GM12878 (cell line): ENCODE measurements around the gene VPS16. TPM values are rescaled to one million over a fixed set of nuclear protein-coding genes. Genes with fewer than 3 reads are reported as not detected.

Source experiments
- ATAC-seq: fragments of 200-7000 bp; cut with Tn5 transposase; 3 replicates; pipeline ENCODE4 v1.9.1; 2020; ENCODE audit warnings: mild to moderate bottlenecking, moderate library complexity
- BruUV-seq: library from RNA; stranded (reverse); fragments of 400-500 nt; replicated peaks from 2 replicates; lab custom pipeline; 2021; lab: Mats Ljungman, UMichigan
- CTCF ChIA-PET: fragments of 300-600 bp; sonication (Branson Sonifier 250); formaldehyde crosslinking; extraction: SDS; loops from one replicate; lab custom pipeline; 2021; ENCODE audit warnings: inconsistent platforms; lab: Yijun Ruan, JAX
- POLR2A ChIA-PET: fragments of 350-600 bp; formaldehyde crosslinking; extraction: SDS; loops from one replicate; lab custom pipeline; 2021; ENCODE audit warnings: inconsistent platforms; lab: Charles Lee
- RAD21 ChIA-PET: fragments of 300-600 bp; sonication (Branson Sonifier 250); formaldehyde crosslinking; loops from one replicate; lab custom pipeline; 2023; ENCODE audit warnings: antibody characterized with exemption; ENCODE audit not compliant: unreplicated experiment; lab: Charles Lee
- SMC1A ChIA-PET: fragments of 300-600 bp; sonication (Branson Sonifier 250); formaldehyde crosslinking; loops from one replicate; lab custom pipeline; 2023; ENCODE audit not compliant: unreplicated experiment, uncharacterized antibody; lab: Charles Lee
- DNase-seq: peaks from one replicate; pipeline ENCODE4 v3.0.0-alpha.2; 2011; ENCODE audit warnings: low read depth, low spot score
- FAIRE-seq: peaks from 3 replicates; lab custom pipeline; 2011; peaks lifted over from hg19 to GRCh38; lab: Jason Lieb, UNC
- H2AFZ ChIP-seq: 2 replicates; pipeline ENCODE4 v1.6.0; 2011; ENCODE audit warnings: low read depth, low read length, control low read depth; ENCODE audit not compliant: control insufficient read depth
- H3K27ac ChIP-seq: 2 replicates; pipeline ENCODE4 v1.5.1; 2011; ENCODE audit warnings: control low read depth; ENCODE audit not compliant: control insufficient read depth, insufficient read depth
- H3K27me3 ChIP-seq, 2 experiments: replicated peaks in 1 of 2; 2 replicates each; pipeline versions ENCODE4 v1.6.0 to v1.6.1; 2011; ENCODE audit warnings: low read length in 1 of 2; ENCODE audit not compliant: control insufficient read depth in 2 of 2, insufficient read depth in 2 of 2
- H3K36me3 ChIP-seq, 2 experiments: 2 replicates each; pipeline ENCODE4 v1.5.1; 2011; ENCODE audit warnings: low read length in 1 of 2; ENCODE audit not compliant: control insufficient read depth in 2 of 2, insufficient read depth in 2 of 2
- H3K4me1 ChIP-seq: 2 replicates; pipeline ENCODE4 v1.6.1; 2011; ENCODE audit warnings: mild to moderate bottlenecking, low read length, moderate library complexity, mixed read lengths; ENCODE audit not compliant: control insufficient read depth, insufficient read depth
- H3K4me2 ChIP-seq: 2 replicates; pipeline ENCODE4 v1.6.0; 2011; ENCODE audit warnings: control low read depth; ENCODE audit not compliant: control insufficient read depth, insufficient read depth
- H3K4me3 ChIP-seq: fragments of 200-600 bp; sonication (generic); 2 replicates; pipeline ENCODE4 v1.5.1; 2016
- H3K79me2 ChIP-seq: 2 replicates; pipeline ENCODE4 v1.6.0; 2011; ENCODE audit warnings: low read length; ENCODE audit not compliant: control insufficient read depth, insufficient read depth
- H3K9ac ChIP-seq: 2 replicates; pipeline ENCODE4 v1.8.0; 2011; ENCODE audit warnings: low read length, control low read depth, mixed read lengths; ENCODE audit not compliant: control insufficient read depth, insufficient read depth
- H3K9me3 ChIP-seq: replicated peaks from 3 replicates; pipeline ENCODE4 v1.5.1; 2011; ENCODE audit warnings: mild to moderate bottlenecking, low read length; ENCODE audit not compliant: control insufficient read depth, insufficient read depth
- H4K20me1 ChIP-seq: 2 replicates; pipeline ENCODE4 v1.6.0; 2011; ENCODE audit not compliant: control insufficient read depth, insufficient read depth
- ASH2L ChIP-seq: fragments of 300-600, 200-600 bp; sonication (generic); IDR thresholded peaks from 2 replicates; pipeline ENCODE4 v1.6.1; 2017; ENCODE audit warnings: low read depth, mild to moderate bottlenecking, borderline replicate concordance
- MAX ChIP-seq: IDR thresholded peaks from 2 replicates; pipeline ENCODE4 v1.6.1; 2012; ENCODE audit warnings: low read depth, low read length, improper control_type of control experiment
- MEF2B ChIP-seq: fragments of 450-650 bp; IDR thresholded peaks from 2 replicates; pipeline ENCODE4 v1.6.1; 2018; ENCODE audit warnings: mild to moderate bottlenecking, moderate library complexity; ENCODE audit not compliant: partially characterized antibody, poor library complexity, severe bottlenecking
- RBBP5 ChIP-seq: fragments of 200-600 bp; sonication (generic); conservative IDR thresholded peaks from 2 replicates; pipeline ENCODE4 v1.6.1; 2016
- SUZ12 ChIP-seq: fragments of 200-600 bp; sonication (generic); IDR thresholded peaks from one replicate; pipeline ENCODE4 v1.6.1; 2018; ENCODE audit warnings: antibody characterized with exemption, mild to moderate bottlenecking; ENCODE audit not compliant: unreplicated experiment
- TCF7 ChIP-seq: IDR thresholded peaks from 2 replicates; pipeline ENCODE4 v1.6.1; 2014; ENCODE audit warnings: antibody characterized with exemption, borderline replicate concordance
- ZNF24 ChIP-seq: fragments of 450-650 bp; IDR thresholded peaks from 2 replicates; pipeline ENCODE4 v1.6.1; 2017; ENCODE audit warnings: antibody characterized with exemption, mild to moderate bottlenecking
- WGBS: methylation state at CpG from one replicate; pipeline ENCODE4 v1.1.6; 2016; ENCODE audit warnings: low lambda C conversion rate; ENCODE audit not compliant: insufficient replicate concordance, insufficient coverage; ENCODE audit errors: missing lambda C conversion rate; 5-methylcytosine and 5-hydroxymethylcytosine counted together
- in situ Hi-C: fragments of 300-500 bp; cut with MboI; formaldehyde crosslinking; loops from 9 replicates; pipeline ENCODE4 v1.14.3; 2018; ENCODE audit warnings: mixed read lengths
- intact Hi-C: fragments of 100-400 bp; cut with micrococcal nuclease; formaldehyde crosslinking; loops from one replicate; pipeline ENCODE4 v1.14.2; 2022; ENCODE audit not compliant: unreplicated experiment
- polyA plus RNA-seq, 11 experiments: library from polyadenylated mRNA; depleted of rRNA in 4 of 11; unstranded in 6 of 11; stranded (reverse) in 5 of 11; fragments of >200 nt; fragmentation: Nextera tagmentation in 4 of 11; fragmentation: Illumina TruSeq in 1 of 11; extraction: Ambion mirVana in 4 of 11; extraction: Trizol in 1 of 11; gene quantifications; 1 replicate in 1 of 11; 2 replicates in 10 of 11; pipeline versions ENCODE4 v1.2.1 to v1.2.3, GENCODE V29; 2011 to 2016; ENCODE audit warnings: inconsistent platforms in 2 of 11, missing spikeins in 2 of 11, low read depth in 1 of 11
- total RNA-seq, 4 experiments: library from RNA; depleted of rRNA in 3 of 4; stranded (reverse); fragments of >200 nt in 3 of 4; fragmentation: Illumina TruSeq in 1 of 4; extraction: Trizol in 1 of 4; gene quantifications; 2 replicates each; pipeline versions ENCODE4 v1.2.1 to v1.2.3, GENCODE V29; 2013 to 2021

The VPS16 gene
- total and polyA plus RNA-seq, 10 of the 15 experiments (the other 5 are each of a cell fraction or from before 2014, with no cell fraction given), result 8.4 to 37.5 (median 26.4) TPM

- Histone ChIP-seq H2AFZ (no peak overlapping the region), H3K9me3 (no peaks in the 10 kb centered on the region), H3K27me3 (no peaks in the 10 kb centered on the region), H3K4me1 (peaks cover 4% of the 10 kb centered on the region), H4K20me1 (no peaks in the 10 kb centered on the region), H3K4me3 (no peak overlapping the region), H3K9ac (no peak overlapping the region), H3K4me2 (no peak overlapping the region), H3K27ac (no peak overlapping the region), H3K36me3 (no peaks in the 10 kb centered on the region), H3K79me2 (no peaks in the 10 kb centered on the region)
- TF ChIP-seq ZNF24, result no peak
- DNase-seq (no peak), ATAC-seq (no peak), FAIRE-seq (no peak)
- intact Hi-C loops, result no loop called here
- ChIA-PET CTCF (interaction anchor here (0.8 to 1.3 kb wide), 2 partner anchors 124 to 167 kb away, joined by 4 to 6 read pairs; no protein-coding TSS in a partner anchor), RAD21 (no interaction called here), POLR2A (interaction anchor here (0.6 kb wide), 1 partner anchor 183 kb away, joined by 7 read pairs; no protein-coding TSS in a partner anchor), SMC1A (interaction anchor here (1.0 kb wide), 1 partner anchor 167 kb away, joined by 3 read pairs; no protein-coding TSS in a partner anchor)
- in situ Hi-C loops, result no loop called here
- no TSS peak for BruUV-seq
- 100% methylated on average over 1 of the region's 1 CpG for WGBS
These were observed 6.8 kb upstream of the VPS16 start for GRCh38 chr20:2833761-2834160.

- Histone ChIP-seq H3K9me3 (no peaks in the 10 kb centered on the region), H3K27ac (no peak overlapping the region), H3K4me3 (no peak overlapping the region), H2AFZ (no peak overlapping the region), H4K20me1 (no peaks in the 10 kb centered on the region), H3K79me2 (no peaks in the 10 kb centered on the region; the same call in 1 of the 2 replicates), H3K36me3 (no peaks in the 10 kb centered on the region), H3K9ac (no peak overlapping the region), H3K27me3 (no peaks in the 10 kb centered on the region), H3K4me2 (no peak overlapping the region), H3K4me1 (peaks cover 10% of the 10 kb centered on the region)
- SMC1A ChIA-PET, result interaction anchor here (1.0 kb wide), 1 partner anchor 166 kb away, joined by 3 read pairs; no protein-coding TSS in a partner anchor
- POLR2A ChIA-PET, result interaction anchor here (0.6 kb wide), 1 partner anchor 184 kb away, joined by 7 read pairs; no protein-coding TSS in a partner anchor
- CTCF ChIA-PET, result interaction anchor here (0.6 to 1.3 kb wide), 3 partner anchors 9 to 166 kb away, joined by 4 to 6 read pairs (median 4); no protein-coding TSS in a partner anchor
- FAIRE-seq, result no peak
- intact Hi-C loops, result no loop called here
- BruUV-seq, result no TSS peak
- in situ Hi-C loops, result no loop called here
- RAD21 ChIA-PET, result no interaction called here
- ATAC-seq, result no peak
- WGBS, result 86% methylated on average over 14 of the region's 14 CpGs
- DNase-seq, result no peak
- TF ChIP-seq RBBP5 (no peak), SUZ12 (no peak), TCF7 (no peak), MAX (no peak), ASH2L (no peak), MEF2B (no peak)
These were observed 6.0 kb upstream of the VPS16 start for GRCh38 chr20:2834401-2835110.
